T-helper 1 cell treated with Interleukin-12 subunit alpha and Interleukin-12 subunit beta and Interleukin-4 antibody, amounts not matched to agents 30 μg/mL and 1 μg/mL, for 36 hours (primary cell): ENCODE measurements around the gene GMEB2.
"Not testable (repeated sequence)": the region's sequence is repeated elsewhere in the genome, so short reads cannot be mapped to it uniquely, and the experiment has no call there.

Source experiments
- H3K27ac Mint-ChIP-seq: one replicate; pipeline ENCODE4 v1.8.0; 2021; ENCODE audit warnings: mild to moderate bottlenecking, mixed read lengths
- H3K27me3 Mint-ChIP-seq: one replicate; pipeline ENCODE4 v1.8.0; 2021; ENCODE audit warnings: low read depth, mixed read lengths
- H3K36me3 Mint-ChIP-seq: one replicate; pipeline ENCODE4 v1.8.0; 2021; ENCODE audit warnings: low read depth, mixed read lengths
- H3K4me1 Mint-ChIP-seq: one replicate; pipeline ENCODE4 v1.8.0; 2021; ENCODE audit warnings: low read depth, mixed read lengths
- H3K4me3 Mint-ChIP-seq: one replicate; pipeline ENCODE4 v1.8.0; 2021; ENCODE audit warnings: mild to moderate bottlenecking, moderate library complexity, mixed read lengths
- H3K9me3 Mint-ChIP-seq: one replicate; pipeline ENCODE4 v1.8.0; 2021; ENCODE audit warnings: mixed read lengths

Gene GMEB2

DNA sequence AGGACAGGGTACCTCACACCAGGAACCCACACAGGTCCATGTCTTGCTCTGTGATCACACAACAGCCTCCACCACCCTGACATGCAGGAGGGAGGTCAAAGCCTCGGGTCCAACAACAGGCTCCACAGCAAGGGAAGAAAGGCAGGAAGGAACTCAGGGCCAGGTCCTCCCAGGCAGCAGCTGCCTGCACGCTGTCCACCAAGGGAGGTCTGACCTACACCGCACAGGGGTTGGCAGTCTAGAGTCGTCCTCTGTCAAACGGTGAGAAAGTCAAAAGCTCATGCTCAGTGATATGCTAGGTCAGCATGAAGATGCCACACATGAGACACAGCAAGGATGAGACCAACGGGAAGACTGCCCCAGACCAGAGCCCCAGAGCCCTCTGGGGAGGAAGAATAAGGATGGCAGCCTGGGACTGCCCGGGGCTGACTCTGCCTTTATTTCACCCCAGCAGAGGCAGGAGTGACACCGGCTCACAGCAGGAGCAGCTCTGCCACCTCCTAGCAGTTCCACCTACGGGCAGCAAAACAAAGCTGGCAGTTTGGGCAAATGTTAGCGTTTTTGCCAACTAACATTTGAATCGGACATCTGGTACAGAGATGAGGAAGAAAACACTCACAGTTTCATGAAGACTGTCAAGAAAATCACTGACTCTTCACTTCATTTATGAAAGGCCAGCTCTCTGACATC, 8.5 kb downstream of the GMEB2 start:
- Mint-ChIP-seq H3K27me3 (no peaks in the 10 kb centered on the region), H3K9me3 (no peaks in the 10 kb centered on the region), H3K4me1 (peaks cover 6% of the 10 kb centered on the region), H3K36me3 (peaks cover 31% of the 10 kb centered on the region), H3K27ac (no peak overlapping the region), H3K4me3 (no peak overlapping the region)

DNA sequence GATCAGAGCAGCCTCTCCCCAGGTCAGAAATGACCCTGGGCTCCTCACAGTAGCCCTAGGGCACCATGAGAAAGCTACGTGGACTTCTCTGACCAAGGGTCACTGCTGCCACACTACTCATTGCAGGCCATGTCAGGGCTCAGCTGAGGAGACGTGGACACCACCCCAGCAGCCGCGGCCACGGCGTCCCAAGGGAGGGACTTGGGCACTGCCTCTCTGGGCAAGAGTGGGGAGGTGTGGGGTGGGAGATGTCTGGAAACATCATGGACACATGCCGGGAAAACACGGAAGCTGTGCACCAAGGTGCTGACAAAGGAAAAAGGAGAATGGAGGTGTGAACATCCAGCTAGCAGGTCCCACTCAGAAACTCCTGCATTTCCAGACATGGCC, 9.0 kb downstream of the GMEB2 start:
- H3K27ac Mint-ChIP-seq: no peak overlapping the region
- H3K4me3 Mint-ChIP-seq: no peak overlapping the region
- H3K36me3 Mint-ChIP-seq: peaks cover 35% of the 10 kb centered on the region
- H3K4me1 Mint-ChIP-seq: peaks cover 5% of the 10 kb centered on the region
- H3K9me3 Mint-ChIP-seq: no peaks in the 10 kb centered on the region
- H3K27me3 Mint-ChIP-seq: no peaks in the 10 kb centered on the region

DNA sequence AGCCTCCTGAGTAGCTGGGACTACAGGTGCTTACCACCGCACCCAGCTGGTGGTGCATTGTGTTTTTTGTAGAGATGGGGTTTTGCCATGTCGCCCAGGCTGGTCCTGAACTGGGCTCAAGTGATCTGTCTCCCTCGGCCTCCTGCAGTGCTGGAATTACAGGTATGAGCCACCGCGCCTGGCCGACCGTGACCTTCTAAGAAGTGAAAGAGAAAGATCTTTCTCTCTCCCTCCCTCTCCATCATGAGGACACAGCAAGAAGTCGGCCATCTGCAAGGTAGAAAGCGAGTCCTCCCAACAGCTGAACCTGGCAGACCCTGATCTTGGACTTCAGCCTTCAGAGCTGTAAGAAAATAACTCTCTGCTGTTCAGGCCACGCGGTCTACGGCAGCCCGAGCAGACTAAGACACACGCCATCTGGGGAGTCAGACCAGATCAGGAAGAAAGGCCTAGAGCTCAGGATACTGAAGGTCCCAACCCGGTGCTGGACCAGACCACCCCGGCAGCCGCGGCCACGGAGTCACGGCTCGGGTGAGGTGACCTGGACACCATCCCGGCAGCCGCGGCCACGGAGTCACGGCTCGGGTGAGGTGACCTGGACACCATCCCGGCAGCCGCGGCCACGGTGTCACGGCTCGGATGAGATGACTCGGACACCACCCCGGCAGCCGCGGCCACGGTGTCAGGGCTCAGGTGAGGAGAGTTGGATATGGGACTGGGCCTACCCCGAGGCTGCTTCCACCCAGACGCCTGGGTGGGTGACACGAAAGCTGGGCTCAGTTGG, 9.6 kb downstream of the GMEB2 start:
- Mint-ChIP-seq H3K36me3 (peaks cover 36% of the 10 kb centered on the region), H3K4me1 (peaks cover 3% of the 10 kb centered on the region), H3K27ac (no peak overlapping the region), H3K9me3 (no peaks in the 10 kb centered on the region), H3K27me3 (no peaks in the 10 kb centered on the region), H3K4me3 (no peak overlapping the region)

DNA sequence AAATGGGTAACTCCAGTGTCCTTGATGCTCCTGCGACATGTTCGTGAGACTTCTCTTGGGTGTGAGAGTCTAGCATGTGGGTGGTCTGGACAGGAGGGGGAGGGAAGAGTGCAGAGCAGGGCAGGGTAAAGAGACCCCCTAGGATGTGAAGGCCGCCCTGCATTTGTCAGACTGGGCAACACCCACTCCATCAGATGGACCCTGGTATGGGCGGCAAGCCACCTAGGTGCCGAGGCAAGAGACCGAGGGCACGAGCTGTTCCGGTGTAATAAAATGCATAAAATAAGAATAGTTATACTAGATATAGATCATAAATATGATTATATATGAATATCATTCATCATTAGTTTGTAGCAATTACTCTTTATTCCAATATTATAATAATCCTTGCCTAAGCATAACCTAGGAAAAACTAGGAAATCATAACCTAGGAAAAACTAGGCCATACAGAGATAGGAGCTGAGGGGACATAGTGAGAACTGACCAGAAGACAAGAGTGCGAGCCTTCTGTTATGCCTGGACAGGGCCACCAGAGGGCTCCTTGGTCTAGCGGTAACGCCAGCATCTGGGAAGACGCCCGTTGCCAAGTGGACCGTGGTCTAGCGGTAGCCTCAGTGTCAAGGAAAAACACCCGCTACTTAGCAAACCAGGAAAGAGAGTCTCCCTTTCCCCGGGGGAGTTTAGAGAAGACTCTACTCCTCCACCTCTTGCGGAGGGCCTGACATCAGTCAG, 12.9 kb downstream of the GMEB2 start:
- not testable (repeated sequence) for H3K9me3 Mint-ChIP-seq, H3K27me3 Mint-ChIP-seq, H3K27ac Mint-ChIP-seq, H3K4me1 Mint-ChIP-seq, H3K4me3 Mint-ChIP-seq
- peaks cover 36% of the 10 kb centered on the region for H3K36me3 Mint-ChIP-seq

- no peaks in the 10 kb centered on the region for H3K27me3 Mint-ChIP-seq
- H3K4me1 Mint-ChIP-seq: no peaks in the 10 kb centered on the region
- no peaks in the 10 kb centered on the region for H3K9me3 Mint-ChIP-seq
- peaks cover 27% of the 10 kb centered on the region for H3K36me3 Mint-ChIP-seq
- H3K27ac Mint-ChIP-seq: no peak overlapping the region
- H3K4me3 Mint-ChIP-seq: no peak overlapping the region
These were observed 14.5 kb downstream of the GMEB2 start for GRCh38 chr20:63612276-63612931.

DNA sequence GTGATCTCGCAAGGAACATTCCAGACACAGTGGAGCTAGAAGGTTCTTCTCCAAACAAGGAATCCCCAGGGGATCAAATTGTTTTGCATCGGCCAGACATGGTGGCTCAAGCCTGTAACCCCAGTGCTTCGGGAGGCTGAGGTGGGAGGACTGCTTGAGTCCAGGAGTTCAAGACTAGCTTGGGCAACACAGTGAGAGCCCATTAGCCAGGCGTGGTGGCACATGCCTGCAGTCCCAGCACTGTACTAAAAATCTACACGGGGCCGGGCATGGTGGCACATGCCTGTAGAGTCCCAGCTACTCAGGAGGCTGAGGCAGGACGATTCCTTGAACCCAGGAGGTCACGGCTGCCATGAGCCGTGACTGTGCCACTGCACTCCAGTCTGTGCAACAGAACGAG, 15.3 kb downstream of the GMEB2 start:
- Mint-ChIP-seq H3K36me3 (peaks cover 23% of the 10 kb centered on the region), H3K4me3 (no peak overlapping the region), H3K27me3 (no peaks in the 10 kb centered on the region), H3K27ac (no peak overlapping the region), H3K4me1 (no peaks in the 10 kb centered on the region), H3K9me3 (no peaks in the 10 kb centered on the region)

DNA sequence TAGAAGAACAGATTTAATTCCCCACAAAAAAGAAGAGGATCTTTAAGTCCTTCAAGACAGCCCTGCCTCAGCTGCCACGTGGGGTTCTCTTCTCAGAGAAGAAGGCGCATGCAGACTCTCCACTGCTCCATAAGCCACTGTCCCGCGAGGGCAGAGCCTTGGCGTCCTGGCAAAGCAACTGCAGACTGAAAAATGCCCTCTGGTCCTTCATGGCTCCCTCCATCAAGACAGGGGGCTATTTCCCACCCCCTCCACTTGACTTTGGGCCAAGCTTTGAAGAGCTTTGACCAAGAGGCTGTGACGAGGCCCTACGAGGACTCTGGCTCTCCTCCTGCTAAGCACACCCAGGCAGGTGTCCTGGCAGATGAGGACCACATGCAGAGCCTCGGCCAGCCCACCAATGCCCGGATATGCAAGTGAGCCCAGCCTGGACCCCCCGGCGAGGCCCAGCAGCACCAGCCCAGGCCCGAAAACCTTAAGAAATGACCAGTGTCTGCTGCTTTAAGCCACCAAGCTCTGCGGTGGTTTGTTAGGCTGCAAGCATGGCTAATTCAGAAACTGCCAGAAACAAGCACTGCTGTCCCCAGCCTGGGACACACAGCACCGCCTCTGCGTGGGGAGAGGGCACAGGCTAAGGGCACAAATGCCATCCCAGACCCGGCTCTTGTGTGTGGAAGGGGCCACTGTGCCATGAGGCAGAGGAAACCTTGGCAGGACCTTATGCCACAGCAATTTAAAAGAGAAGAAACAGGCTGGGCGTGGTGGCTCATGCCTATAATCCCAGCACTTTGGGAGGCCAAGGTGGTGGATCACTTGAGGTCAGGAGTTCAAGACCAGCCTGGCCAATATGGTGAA, 16.1 kb downstream of the GMEB2 start:
- Mint-ChIP-seq H3K36me3 (peaks cover 18% of the 10 kb centered on the region), H3K9me3 (no peaks in the 10 kb centered on the region), H3K27me3 (no peaks in the 10 kb centered on the region), H3K4me3 (no peak overlapping the region), H3K4me1 (no peaks in the 10 kb centered on the region), H3K27ac (no peak overlapping the region)

- Mint-ChIP-seq H3K27me3 (no peaks in the 10 kb centered on the region), H3K27ac (no peak overlapping the region), H3K36me3 (peaks cover 15% of the 10 kb centered on the region), H3K9me3 (no peaks in the 10 kb centered on the region), H3K4me1 (peaks cover 4% of the 10 kb centered on the region), H3K4me3 (no peak overlapping the region)
These were observed 20.2 kb downstream of the GMEB2 start for GRCh38 chr20:63606686-63607085.

DNA sequence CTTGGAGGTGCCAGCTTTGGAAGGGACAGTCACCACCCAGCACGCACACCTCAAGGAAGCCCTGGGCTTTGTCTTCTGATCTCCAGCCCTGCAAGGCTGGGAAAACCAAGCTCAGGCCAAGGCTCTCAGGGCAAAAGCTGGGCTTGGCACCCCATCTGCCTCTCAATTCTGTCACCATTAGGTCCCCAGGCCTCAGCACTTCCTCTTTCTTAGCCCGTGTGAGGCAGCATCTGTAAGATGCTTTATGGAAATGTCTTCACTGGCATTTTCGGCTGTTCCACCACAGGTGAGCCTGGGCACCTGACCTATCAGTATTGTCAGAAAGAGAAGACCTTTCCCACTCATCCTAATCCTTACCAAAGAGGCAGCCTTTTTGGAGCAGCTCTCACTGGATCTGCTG, 24.6 kb downstream of the GMEB2 start:
- Mint-ChIP-seq H3K27me3 (no peaks in the 10 kb centered on the region), H3K36me3 (peaks cover 34% of the 10 kb centered on the region), H3K9me3 (no peaks in the 10 kb centered on the region), H3K4me3 (no peak overlapping the region), H3K27ac (no peak overlapping the region), H3K4me1 (peaks cover 4% of the 10 kb centered on the region)

DNA sequence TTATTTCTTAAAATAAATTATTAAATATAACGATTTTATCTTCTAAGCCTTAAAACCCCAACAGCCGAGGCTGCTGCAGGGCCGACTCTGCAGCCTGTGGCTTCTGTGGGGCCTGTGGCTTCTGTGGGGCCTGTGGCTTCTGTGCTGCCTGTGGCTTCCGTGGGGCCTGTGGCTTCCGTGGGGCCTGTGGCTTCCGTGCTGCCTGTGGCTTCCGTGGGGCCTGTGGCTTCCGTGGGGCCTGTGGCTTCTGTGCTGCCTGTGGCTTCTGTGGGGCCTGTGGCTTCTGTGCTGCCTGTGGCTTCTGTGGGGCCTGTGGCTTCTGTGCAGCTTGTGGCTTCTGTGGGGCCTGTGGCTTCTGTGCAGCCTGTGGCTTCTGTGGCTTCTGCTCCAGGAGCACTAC, 25.2 kb downstream of the GMEB2 start:
- Mint-ChIP-seq H3K36me3 (peaks cover 34% of the 10 kb centered on the region), H3K27ac (peak overlapping the region; percentile 62)
- H3K9me3 Mint-ChIP-seq, H3K4me3 Mint-ChIP-seq, H3K4me1 Mint-ChIP-seq, H3K27me3 Mint-ChIP-seq: not testable (repeated sequence)

- Mint-ChIP-seq H3K4me1 (peaks cover 4% of the 10 kb centered on the region), H3K27ac (no peak overlapping the region), H3K9me3 (no peaks in the 10 kb centered on the region), H3K27me3 (no peaks in the 10 kb centered on the region), H3K4me3 (no peak overlapping the region), H3K36me3 (peaks cover 38% of the 10 kb centered on the region)
These were observed 27.4 kb downstream of the GMEB2 start for GRCh38 chr20:63599396-63600050.

DNA sequence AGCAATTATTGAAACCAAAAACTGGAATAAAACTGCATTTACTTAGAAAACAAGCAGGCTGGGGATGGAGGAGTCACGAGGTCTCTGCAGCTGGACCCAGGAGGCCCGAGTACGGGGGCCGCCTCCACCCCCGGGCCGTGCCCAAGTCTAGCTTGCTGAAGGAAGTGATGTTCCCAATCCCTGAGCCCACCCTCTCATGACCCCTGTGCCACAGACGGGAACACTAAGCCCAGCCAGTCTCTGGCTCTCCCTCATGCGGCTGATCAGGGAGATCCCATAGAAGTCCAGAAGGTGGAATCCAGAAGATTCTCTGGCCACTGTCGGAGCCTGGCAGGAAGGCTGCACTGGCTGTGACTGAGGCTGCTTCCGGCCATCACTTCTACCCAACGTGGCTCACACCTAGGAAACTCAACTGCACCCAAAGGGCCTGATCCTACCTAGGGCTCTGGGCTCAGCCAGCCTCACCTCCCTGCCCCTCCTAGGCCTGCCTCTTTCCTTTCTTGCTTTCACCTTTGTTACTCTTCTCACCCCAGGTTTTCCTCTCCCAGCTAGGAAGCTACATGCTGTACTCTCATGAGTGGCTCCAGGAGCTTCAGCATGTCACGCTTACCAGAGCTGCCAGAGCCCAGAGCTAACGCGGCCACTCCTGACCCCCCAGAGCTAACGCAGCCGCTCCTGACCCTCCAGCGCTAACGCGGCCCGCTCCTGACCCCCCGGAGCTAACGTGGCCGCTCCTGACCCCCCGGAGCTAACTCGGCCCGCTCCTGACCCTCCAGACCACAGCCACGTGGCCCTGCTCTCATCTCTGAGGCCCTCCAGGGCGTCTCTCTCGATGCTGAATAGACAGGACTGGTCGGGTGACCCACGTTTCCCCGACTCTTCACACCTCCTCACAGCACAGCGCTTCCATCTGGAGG, 28.2 kb downstream of the GMEB2 start:
- no peaks in the 10 kb centered on the region for H3K9me3 Mint-ChIP-seq
- H3K4me1 Mint-ChIP-seq: peaks cover 4% of the 10 kb centered on the region
- no peaks in the 10 kb centered on the region for H3K27me3 Mint-ChIP-seq
- H3K4me3 Mint-ChIP-seq: no peak overlapping the region
- H3K27ac Mint-ChIP-seq: no peak overlapping the region
- peaks cover 34% of the 10 kb centered on the region for H3K36me3 Mint-ChIP-seq
